GM12872 (cell line): ENCODE measurements around the gene TBP.

ENCODE experiments used
- CTCF ChIP-seq: IDR thresholded peaks from 3 replicates; pipeline ENCODE4 v1.5.1; 2011; ENCODE audit warnings: low read depth, mild to moderate bottlenecking, low read length, moderate library complexity; ENCODE audit not compliant: insufficient read depth

Gene TBP

DNA sequence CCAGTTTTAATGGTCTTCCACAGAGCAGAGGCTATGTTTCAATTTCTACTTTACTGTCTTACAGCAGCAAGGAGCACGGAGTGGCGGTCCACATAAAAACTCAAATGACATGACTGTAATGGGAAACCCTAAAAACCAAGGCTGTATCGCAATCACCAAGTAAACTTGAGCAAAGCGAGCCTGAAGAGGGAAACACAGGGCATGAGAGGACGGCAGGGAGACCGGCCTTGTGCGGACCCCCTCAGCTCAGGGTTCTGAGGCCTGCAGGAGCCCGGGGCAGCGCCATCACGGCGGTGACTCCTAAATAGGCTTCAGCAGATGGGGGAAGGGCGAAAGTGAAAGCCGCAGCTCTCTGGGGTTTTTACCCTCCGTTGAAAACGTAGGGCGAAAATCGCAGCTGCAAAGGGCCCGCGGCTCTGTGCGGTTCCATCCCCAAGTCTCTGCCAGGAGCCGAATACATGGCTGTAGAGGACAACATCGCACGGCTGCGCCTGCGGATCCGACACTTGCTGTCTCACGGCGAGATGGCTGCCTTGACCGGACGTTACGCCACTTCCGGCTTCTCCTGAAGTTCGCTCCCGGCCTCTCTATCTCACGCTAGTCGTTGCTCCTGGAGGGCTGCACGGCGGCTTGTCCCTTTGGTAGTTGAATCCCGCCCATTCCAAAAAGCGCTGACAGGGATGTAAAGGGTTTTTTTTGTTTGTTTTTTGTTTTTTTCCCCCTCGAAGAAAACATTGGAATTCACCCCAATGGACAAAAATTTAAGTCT lies 1.2 kb upstream of the TBP start, which contains the start of gene PSMB1:
Gene PSMB1 (minus strand): TSS at position 543 of the 769 bp plus-strand sequence. CDS start 65 bp downstream, at position 478.
- TF ChIP-seq CTCF = no peak

- no peak for TF ChIP-seq CTCF
Observed at GRCh38 chr6:170553534-170554012, 596 bp upstream of the TBP start.

- TF ChIP-seq CTCF = no peak
Observed at GRCh38 chr6:170554796-170555137, 598 bp downstream of the TBP start.

DNA sequence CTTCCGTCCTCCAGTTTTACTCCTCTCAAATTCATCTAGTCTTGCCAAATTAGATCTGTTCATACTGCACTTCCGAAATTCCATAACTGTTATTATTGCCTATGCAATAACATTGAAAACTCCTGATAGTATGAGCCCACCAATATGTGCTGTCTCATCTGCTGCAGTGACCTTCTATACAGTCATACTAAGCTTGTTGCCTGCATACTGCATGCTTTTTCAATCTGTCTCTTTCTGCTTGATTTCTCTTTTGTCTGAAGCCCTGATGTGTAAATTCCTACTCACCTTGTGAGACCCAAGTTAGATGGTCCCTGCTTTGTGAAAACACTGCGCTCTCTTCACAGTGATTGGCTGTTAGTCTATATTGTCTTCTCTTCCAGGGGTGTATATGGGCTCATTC lies 1.1 kb downstream of the TBP start:
- no peak for TF ChIP-seq CTCF

GRCh38 chr6:170561555-170561954 lies 7.4 kb downstream of the TBP start:
- TF ChIP-seq CTCF = no peak

GRCh38 chr6:170564936-170565530 lies 10.9 kb downstream of the TBP start:
- TF ChIP-seq CTCF = no peak

- no peak for TF ChIP-seq CTCF
Observed at GRCh38 chr6:170572704-170573466, 18.7 kb downstream of the TBP start.
